ENCODE results near the gene TNNI2.
"Not testable (repeated sequence)": the region's sequence is repeated elsewhere in the genome, so short reads cannot be mapped to it uniquely, and the experiment has no call there.

TNNI2 gene

GRCh38 chr11:1862588-1863351, 24.0 kb downstream of the TNNI2 start:
- DNase-seq, result peak; percentile 13

DNA sequence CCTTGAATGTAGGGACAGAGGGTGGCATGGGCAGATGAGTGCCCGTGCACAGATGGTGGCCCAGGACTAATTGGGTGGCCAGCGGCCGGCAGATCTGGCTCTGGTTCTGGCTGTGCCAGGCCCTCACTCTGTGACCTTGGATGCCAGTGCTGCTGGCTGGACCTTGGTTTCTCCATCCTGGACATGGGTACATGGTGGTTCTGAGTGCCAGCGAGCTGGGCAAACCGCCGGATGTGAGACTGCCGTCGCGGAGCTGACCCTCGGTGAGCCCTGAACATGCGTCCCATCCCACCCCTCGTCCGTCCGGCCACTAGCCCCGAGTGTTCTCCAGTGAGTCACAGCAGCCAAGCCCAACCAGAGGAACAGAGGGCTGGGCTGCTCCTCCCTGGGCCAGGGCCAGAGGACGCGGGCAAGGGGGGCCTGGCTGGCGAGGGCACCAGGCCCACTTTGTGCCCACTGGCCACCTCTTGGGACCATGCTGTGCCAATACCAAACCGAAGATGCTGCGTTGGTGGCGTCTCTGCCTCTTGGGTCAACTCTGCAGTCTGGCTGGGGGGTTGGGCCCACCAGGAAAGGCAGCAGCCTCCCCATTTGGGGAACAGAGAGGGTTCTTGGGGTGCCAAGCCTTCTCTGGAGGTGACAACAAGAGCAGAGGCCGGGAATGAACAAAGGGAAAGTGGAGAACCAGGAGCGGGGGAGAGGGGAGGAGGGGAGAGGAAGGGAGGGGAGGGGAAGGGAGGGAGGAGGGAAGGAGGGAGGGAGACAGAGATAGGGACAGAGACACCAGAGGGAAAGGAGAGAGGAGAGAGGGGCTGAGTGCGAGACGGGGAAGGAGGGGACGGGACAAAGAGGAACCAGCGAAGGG, 24.8 kb downstream of the TNNI2 start:
- peak; percentile 89 for DNase-seq

DNA sequence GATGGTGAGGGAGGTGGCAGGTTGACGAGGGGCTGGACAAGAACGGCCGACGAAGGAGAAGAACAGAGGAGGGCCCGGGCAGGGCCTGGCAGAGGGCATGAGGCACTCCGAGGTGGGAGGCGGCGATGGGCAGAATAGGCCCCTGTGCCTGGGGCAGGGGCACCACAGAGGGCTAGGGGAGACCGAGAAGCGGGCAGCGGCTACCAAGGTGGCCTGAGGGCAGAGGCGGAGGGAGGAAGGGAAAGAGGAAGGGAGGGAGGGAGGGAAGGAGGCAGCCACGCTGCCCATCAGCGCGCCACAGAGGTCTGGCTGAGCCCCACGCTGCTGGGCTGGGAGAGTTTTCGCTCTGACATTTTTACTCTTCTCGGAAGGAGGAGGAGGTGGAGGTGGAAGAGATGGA, 25.4 kb downstream of the TNNI2 start:
- DNase-seq, result no peak

DNA sequence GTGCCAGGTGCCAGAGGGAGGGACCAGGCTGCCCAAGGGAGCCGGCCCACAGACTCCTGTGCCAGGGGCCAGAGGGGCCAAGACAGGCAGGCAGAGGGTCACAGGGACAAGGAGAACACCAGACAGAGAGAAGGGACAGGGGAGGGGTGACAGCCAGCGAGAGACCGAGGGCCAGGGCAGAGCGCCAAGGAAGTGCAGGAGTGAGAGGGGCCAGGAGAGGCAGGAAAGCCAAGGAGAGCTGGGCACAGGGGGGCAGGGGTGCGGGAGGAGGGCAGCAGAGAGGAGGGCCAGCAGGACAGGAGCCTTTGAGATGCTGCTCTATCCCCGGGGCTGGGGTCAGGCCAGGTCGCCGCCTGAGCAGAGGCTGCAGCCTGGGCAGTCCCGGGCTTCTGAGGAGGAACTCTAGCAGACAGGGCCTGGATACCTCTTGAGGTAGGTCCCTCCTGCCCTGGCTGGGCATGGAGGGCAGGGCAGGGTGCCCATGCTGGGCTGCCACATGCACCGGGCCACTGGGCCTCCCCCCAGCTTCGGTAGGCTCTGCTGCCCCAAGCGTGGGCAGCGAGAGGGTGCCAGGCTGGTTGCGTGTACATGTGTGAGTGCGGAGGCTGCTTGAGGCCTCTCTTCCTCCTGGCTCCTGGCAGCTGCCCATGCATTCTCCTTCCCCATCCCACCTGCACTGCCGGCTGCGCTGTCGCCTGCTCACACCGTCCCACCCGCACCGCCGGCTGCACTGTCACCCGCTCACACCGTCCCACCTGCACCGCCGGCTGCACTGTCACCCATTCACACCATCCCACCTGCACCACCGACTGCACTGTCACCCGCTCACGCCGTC, 26.3 kb downstream of the TNNI2 start:
- no peak for DNase-seq

DNA sequence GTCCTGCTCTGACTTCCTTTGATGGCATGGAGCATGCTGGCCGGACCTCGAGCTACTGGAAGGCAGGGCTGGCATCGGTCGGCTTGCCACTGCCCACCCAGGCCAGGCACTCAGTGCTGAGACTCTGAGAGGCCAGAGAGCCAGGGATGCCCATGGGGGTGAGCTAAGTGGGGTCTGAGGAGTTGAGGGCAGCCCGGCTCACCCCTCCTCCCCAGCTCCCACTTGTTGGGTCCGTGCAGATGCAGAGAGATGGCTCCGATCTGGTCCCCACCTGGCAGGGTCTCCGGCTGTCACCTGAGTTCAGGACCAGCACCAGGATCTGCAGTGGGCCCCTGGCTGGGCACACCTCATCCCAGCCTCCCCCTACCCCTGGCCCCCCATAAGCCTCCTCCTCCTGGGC, 27.4 kb downstream of the TNNI2 start:
- no peak for DNase-seq

GRCh38 chr11:1866776-1867175, 28.0 kb downstream of the TNNI2 start:
- DNase-seq, result no peak

- no peak for DNase-seq
These were observed 28.6 kb downstream of the TNNI2 start for GRCh38 chr11:1867381-1867780.

- DNase-seq, result no peak
These were observed 29.4 kb downstream of the TNNI2 start for GRCh38 chr11:1868056-1868635.

- DNase-seq, result no peak
These were observed 30.0 kb downstream of the TNNI2 start for GRCh38 chr11:1868636-1869291.

GRCh38 chr11:1869427-1870325, 30.9 kb downstream of the TNNI2 start:
- no peak for DNase-seq

GRCh38 chr11:1870326-1870696, 31.5 kb downstream of the TNNI2 start:
- DNase-seq, result no peak

- DNase-seq, result no peak
These were observed 32.1 kb downstream of the TNNI2 start for GRCh38 chr11:1870721-1871466.

DNA sequence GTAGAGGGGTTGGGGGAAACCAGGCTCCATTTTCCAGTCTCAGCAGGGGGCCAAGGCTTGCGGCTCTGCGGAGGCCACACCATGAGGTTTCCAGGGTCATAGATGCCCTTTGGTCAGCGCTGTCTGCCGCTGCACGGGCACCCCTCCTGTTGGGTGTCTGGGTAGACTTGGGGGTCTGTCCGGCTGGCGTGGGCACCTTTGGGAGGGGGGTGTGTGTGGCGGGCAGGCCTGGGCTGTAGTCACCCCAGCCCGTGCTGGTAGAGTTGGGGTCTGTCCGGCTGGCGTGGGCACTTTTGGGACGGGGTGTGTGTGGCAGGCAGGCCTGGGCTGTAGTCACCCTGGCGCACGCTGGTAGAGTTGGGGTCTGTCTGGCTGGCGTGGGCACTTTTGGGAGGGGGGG, 32.8 kb downstream of the TNNI2 start:
- DNase-seq, result no peak

DNA sequence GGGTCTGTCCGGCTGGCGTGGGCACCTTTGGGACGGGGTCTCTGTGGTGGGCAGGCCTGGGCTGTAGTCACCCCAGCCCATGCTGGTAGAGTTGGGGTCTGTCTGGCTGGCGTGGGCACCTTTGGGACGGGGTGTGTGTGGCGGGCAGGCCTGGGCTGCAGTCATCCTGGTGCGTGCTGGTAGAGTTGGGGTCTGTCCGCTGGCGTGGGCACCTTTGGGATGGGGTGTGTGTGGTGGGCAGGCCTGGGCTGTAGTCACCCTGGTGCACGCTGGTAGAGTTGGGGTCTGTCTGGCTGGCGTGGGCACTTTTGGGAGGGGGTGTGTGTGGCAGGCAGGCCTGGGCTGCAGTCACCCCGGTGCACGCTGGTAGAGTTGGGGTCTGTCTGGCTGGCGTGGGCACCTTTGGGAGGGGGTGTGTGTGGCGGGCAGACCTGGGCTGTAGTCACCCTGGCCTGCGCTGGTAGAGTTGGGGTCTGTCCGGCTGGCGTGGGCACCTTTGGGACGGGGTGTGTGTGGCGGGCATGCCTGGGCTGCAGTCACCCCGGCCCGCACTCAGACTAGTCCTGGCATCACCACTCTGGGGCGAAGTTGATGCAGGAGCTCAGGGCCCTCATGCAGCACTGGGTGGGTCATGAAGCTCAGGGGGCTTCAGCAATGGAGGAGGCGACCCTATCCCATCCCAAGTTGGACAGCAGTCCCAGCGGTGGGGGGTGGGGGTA, 33.6 kb downstream of the TNNI2 start:
- no peak for DNase-seq

DNA sequence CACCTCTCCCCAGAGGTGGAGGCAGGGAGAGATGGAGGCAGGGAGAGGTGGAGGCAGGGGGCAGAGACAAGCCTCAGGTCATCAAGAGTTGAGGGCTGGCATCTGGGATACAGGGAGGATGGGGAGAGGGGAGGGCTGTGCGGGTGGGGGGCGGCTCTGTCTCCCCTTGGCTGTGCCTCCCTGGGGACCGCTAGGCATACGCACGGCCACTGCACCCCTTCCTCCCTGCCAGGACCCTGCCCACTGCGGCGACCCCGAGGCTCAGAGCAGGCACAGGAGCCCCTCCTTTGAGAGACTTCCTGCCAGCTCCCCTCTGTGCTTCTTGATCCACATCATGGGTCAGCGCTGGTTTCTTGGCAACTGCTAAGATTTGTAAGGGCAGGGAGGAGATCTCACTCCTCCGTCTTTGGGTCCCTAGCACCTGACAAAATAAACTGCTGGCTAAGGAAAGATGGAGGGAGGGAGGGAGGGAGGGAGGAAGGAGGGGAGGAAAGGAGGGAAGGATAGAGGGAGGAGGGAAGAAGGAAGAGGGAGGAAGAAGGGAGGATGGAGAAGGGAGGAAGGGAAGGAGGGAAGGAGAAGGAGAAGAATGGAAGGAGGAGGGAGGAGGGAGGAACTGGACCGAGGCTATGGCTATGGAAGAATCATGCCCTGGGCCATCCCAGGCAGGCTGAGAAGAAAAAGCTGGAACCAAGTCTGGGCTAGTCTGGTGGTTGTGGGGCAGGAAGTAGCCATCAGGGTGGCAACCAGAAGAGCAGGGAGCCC, 34.4 kb downstream of the TNNI2 start:
- peak; percentile 34 for DNase-seq

DNA sequence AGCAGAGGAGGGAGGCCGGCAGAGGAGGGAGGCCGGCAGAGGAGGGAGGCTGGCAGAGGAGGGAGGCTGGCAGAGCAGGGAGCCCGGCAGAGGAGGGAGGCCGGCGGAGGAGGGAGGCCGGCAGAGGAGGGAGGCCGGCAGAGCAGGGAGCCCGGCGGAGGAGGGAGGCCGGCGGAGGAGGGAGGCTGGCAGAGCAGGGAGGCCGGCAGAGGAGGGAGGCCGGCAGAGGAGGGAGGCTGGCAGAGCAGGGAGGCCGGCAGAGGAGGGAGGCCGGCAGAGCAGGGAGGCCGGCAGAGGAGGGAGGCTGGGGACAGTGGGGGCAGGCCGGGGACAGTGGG, 35.0 kb downstream of the TNNI2 start:
- not testable (repeated sequence) for DNase-seq

GRCh38 chr11:1874441-1875092, 35.8 kb downstream of the TNNI2 start:
- not testable (repeated sequence) for DNase-seq

DNA sequence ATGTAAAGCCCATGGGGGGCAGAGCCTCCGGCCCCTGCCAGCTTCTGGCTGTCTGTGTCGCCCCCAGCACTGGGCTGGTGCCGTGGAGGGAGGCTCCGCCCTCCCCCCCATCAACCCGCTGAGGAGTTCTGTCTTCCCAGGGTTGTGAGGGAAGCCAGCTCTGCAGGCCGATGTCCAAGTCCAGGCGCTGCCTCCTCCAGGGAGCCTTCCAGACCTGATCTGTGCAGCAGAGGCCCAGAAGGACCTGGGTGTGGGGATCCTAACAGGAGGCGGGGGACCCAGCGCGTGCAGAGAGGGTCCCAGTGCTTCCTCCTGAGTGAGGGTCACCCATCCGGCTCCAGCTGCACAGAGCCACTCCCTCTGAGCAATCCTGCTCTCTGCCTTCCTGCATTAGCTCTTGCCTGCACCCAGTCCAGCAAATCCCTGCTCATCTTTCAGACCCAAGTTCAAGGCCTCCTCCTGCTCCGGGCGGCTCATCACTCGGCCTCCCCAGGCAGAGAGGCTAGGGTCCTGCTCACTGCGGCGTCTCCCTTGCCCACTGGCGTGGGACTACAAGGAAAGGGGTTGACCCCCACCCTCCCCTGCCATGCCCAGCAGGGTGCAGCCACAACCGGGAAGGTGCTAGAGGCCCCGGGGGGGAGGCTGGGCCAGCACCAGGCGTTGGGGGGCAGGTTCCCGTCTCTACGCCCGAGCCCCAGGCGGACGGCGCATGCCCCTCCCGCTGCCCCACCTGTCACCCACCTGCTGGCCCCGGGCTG, 36.5 kb downstream of the TNNI2 start:
- DNase-seq, result no peak

All from fibroblast of upper back skin (primary cell).